Tibial nerve (tissue), 4 donors: Measurements from ENCODE around the gene EMD.

Source experiments
- CTCF ChIP-seq, 5 experiments: fragments of 200-600 bp in 3 of 5; fragments of 450-650 bp in 2 of 5; sonication (generic) in 3 of 5; IDR thresholded peaks; one replicate each; pipeline ENCODE4 v1.5.1; 2016 to 2019; ENCODE audit warnings: antibody characterized with exemption in 5 of 5, mild to moderate bottlenecking in 3 of 5, moderate library complexity in 2 of 5
- EP300 ChIP-seq, 2 donors: sonication (generic); formaldehyde crosslinking; IDR thresholded peaks; one replicate each; pipeline ENCODE4 v1.6.1; 2017; ENCODE audit warnings: antibody characterized with exemption in 2 of 2, mild to moderate bottlenecking in 1 of 2
- POLR2A ChIP-seq, 2 donors: fragments of 450-650 bp; IDR thresholded peaks; one replicate each; pipeline ENCODE4 v1.6.1; 2017; ENCODE audit warnings: antibody characterized with exemption in 2 of 2, mild to moderate bottlenecking in 2 of 2, moderate library complexity in 2 of 2

- TF ChIP-seq CTCF (IDR thresholded peaks at IDR 0.05) (no peak), POLR2A (IDR thresholded peaks at IDR 0.05) (no peak), EP300 (IDR thresholded peaks at IDR 0.05) (no peak)
These were observed 45.2 kb upstream of the EMD start for GRCh38 chrX:154333837-154334271.
